WTC11 (cell line): ENCODE data around the gene GRM1. TPM values are rescaled to one million over a fixed set of nuclear protein-coding genes. Genes with fewer than 3 reads are reported as not detected.

Experiments used
- ATAC-seq: fragments of 200-7000 bp; cut with Tn5 transposase; 2 replicates; pipeline ENCODE4 v1.10.0; 2021; ENCODE audit warnings: mild to moderate bottlenecking, moderate library complexity
- CTCF ChIA-PET: fragments of 300-600 bp; sonication (Branson Sonifier 250); formaldehyde crosslinking; loops from one replicate; lab custom pipeline; 2021; ENCODE audit warnings: antibody characterized with exemption; lab: Charles Lee
- POLR2A ChIA-PET: fragments of 350-600 bp; sonication (Branson Sonifier 250); formaldehyde crosslinking; loops from one replicate; lab custom pipeline; 2021; ENCODE audit warnings: antibody characterized with exemption; lab: Charles Lee
- DNase-seq: peaks from one replicate; pipeline ENCODE4 v3.0.0; 2021; ENCODE audit warnings: low spot score
- H3K27ac Mint-ChIP-seq: 2 replicates; pipeline ENCODE4 v1.8.0; 2021; ENCODE audit warnings: mixed read lengths
- H3K27me3 Mint-ChIP-seq: 2 replicates; pipeline ENCODE4 v1.8.0; 2021; ENCODE audit warnings: low read depth, mild to moderate bottlenecking, moderate library complexity, mixed read lengths
- H3K36me3 Mint-ChIP-seq: 2 replicates; pipeline ENCODE4 v1.8.0; 2021; ENCODE audit warnings: mixed read lengths
- H3K4me1 Mint-ChIP-seq: 2 replicates; pipeline ENCODE4 v1.8.0; 2022; ENCODE audit warnings: mixed read lengths
- H3K4me3 Mint-ChIP-seq: 2 replicates; pipeline ENCODE4 v1.8.0; 2021; ENCODE audit warnings: mild to moderate bottlenecking, moderate library complexity, mixed read lengths
- H3K9me3 Mint-ChIP-seq: 2 replicates; pipeline ENCODE4 v1.8.0; 2021; ENCODE audit warnings: mixed read lengths
- AFF4 ChIP-seq: sonication (generic); formaldehyde crosslinking; IDR thresholded peaks from 2 replicates; pipeline ENCODE4 v1.8.1; 2023; ENCODE audit warnings: mild to moderate bottlenecking, missing genetic modification reagents, borderline replicate concordance
- ATF2 ChIP-seq: sonication (generic); formaldehyde crosslinking; IDR thresholded peaks from 2 replicates; pipeline ENCODE4 v1.8.1; 2022; ENCODE audit warnings: low read depth, missing genetic modification reagents, borderline replicate concordance
- CREM ChIP-seq: sonication (generic); formaldehyde crosslinking; IDR thresholded peaks from 2 replicates; pipeline ENCODE4 v1.8.1; 2022; ENCODE audit warnings: mild to moderate bottlenecking, missing genetic modification reagents, moderate library complexity
- GABPB1 ChIP-seq: sonication (generic); formaldehyde crosslinking; IDR thresholded peaks from 2 replicates; pipeline ENCODE4 v1.8.1; 2023; ENCODE audit warnings: mild to moderate bottlenecking, missing genetic modification reagents
- IRF2 ChIP-seq: sonication (generic); formaldehyde crosslinking; IDR thresholded peaks from 2 replicates; pipeline ENCODE4 v1.8.0; 2022; ENCODE audit warnings: low read depth, missing genetic modification reagents, borderline replicate concordance
- MLX ChIP-seq: sonication (generic); formaldehyde crosslinking; IDR thresholded peaks from 2 replicates; pipeline ENCODE4 v1.8.1; 2023; ENCODE audit warnings: mild to moderate bottlenecking, missing genetic modification reagents, moderate library complexity
- MXD4 ChIP-seq: fragments of 250-450 bp; sonication (Bioruptor Pico); IDR thresholded peaks from 2 replicates; pipeline ENCODE4 v1.8.0; 2021; ENCODE audit warnings: mild to moderate bottlenecking, moderate library complexity, borderline replicate concordance
- NR1H2 ChIP-seq: sonication (generic); formaldehyde crosslinking; IDR thresholded peaks from 2 replicates; pipeline ENCODE4 v1.9.0; 2021; ENCODE audit warnings: mild to moderate bottlenecking, moderate library complexity, missing genetic modification reagents
- PREB ChIP-seq: sonication (generic); formaldehyde crosslinking; IDR thresholded peaks from 2 replicates; pipeline ENCODE4 v1.8.1; 2022; ENCODE audit warnings: mild to moderate bottlenecking, missing genetic modification reagents, moderate library complexity, borderline replicate concordance
- PRRX2 ChIP-seq: fragments of 250-450 bp; sonication (Bioruptor Pico); IDR thresholded peaks from 2 replicates; pipeline ENCODE4 v1.8.0; 2021; ENCODE audit warnings: mild to moderate bottlenecking
- SMAD3 ChIP-seq: sonication (generic); formaldehyde crosslinking; IDR thresholded peaks from 2 replicates; pipeline ENCODE4 v1.8.0; 2022; ENCODE audit warnings: missing genetic modification reagents, mild to moderate bottlenecking, borderline replicate concordance
- SP1 ChIP-seq: sonication (generic); formaldehyde crosslinking; conservative IDR thresholded peaks from 2 replicates; pipeline ENCODE4 v1.8.1; 2022; ENCODE audit warnings: missing genetic modification reagents
- USF1 ChIP-seq: sonication (generic); formaldehyde crosslinking; IDR thresholded peaks from 2 replicates; pipeline ENCODE4 v1.8.0; 2022; ENCODE audit warnings: mild to moderate bottlenecking, missing genetic modification reagents
- ZBTB43 ChIP-seq: sonication (generic); formaldehyde crosslinking; IDR thresholded peaks from 2 replicates; pipeline ENCODE4 v1.8.1; 2023; ENCODE audit warnings: mild to moderate bottlenecking, missing genetic modification reagents
- ZMAT4 ChIP-seq: fragments of 250-450 bp; sonication (Bioruptor Pico); IDR thresholded peaks from 2 replicates; pipeline ENCODE4 v1.9.0; 2021; ENCODE audit warnings: mild to moderate bottlenecking
- ZNF232 ChIP-seq: sonication (generic); formaldehyde crosslinking; IDR thresholded peaks from 2 replicates; pipeline ENCODE4 v1.8.0; 2022; ENCODE audit warnings: mild to moderate bottlenecking, missing genetic modification reagents
- ZNF281 ChIP-seq: sonication (generic); formaldehyde crosslinking; IDR thresholded peaks from 2 replicates; pipeline ENCODE4 v1.8.0; 2023; ENCODE audit warnings: mild to moderate bottlenecking, missing genetic modification reagents
- ZSCAN18 ChIP-seq: fragments of 250-450 bp; sonication (Bioruptor Pico); IDR thresholded peaks from 2 replicates; pipeline ENCODE4 v2.1.2; 2022; ENCODE audit warnings: mild to moderate bottlenecking, moderate library complexity
- total RNA-seq: library from RNA; stranded (reverse); gene quantifications from 3 replicates; pipeline ENCODE4 v1.2.3, GENCODE V29; 2021

The GRM1 gene
- total RNA-seq, 1 experiment from 2014 or later: 0.46 TPM

GRCh38 chr6:146312608-146313007 lies 283.7 kb downstream of the GRM1 start:
- CTCF ChIA-PET: no interaction called here
- Mint-ChIP-seq H3K9me3 (no peaks in the 10 kb centered on the region), H3K4me3 (no peak overlapping the region), H3K4me1 (no peaks in the 10 kb centered on the region), H3K27me3 (no peaks in the 10 kb centered on the region), H3K27ac (no peak overlapping the region), H3K36me3 (no peaks in the 10 kb centered on the region)
- ATAC-seq (no peak), DNase-seq (no peak)
- POLR2A ChIA-PET: interaction anchor here (0.6 kb wide), 2 partner anchors 157 to 363 kb away, joined by 3 to 4 read pairs; no protein-coding TSS in a partner anchor
- TF ChIP-seq USF1 (no peak), ZMAT4 (no peak), ZNF232 (CRISPR knock-in tag) (no peak), ATF2 (CRISPR knock-in tag) (no peak), NR1H2 (CRISPR knock-in tag) (no peak), SP1 (CRISPR knock-in tag) (no peak), CREM (CRISPR knock-in tag) (no peak), GABPB1 (CRISPR knock-in tag) (no peak), AFF4 (CRISPR knock-in tag) (no peak)
- TF ChIP-seq, all 79 proteins: peak for 0

GRCh38 chr6:146315381-146316174 lies 286.7 kb downstream of the GRM1 start:
- POLR2A ChIA-PET: no interaction called here
- no peak overlapping the region for H3K4me3 Mint-ChIP-seq
- CTCF ChIA-PET: no interaction called here
- no peaks in the 10 kb centered on the region for H3K4me1 Mint-ChIP-seq
- H3K9me3 Mint-ChIP-seq: peaks cover 12% of the 10 kb centered on the region
- H3K27me3 Mint-ChIP-seq: no peaks in the 10 kb centered on the region
- ATAC-seq: no peak
- no peak for DNase-seq
- H3K36me3 Mint-ChIP-seq: no peaks in the 10 kb centered on the region
- no peak overlapping the region for H3K27ac Mint-ChIP-seq
- TF ChIP-seq PRRX2 (CRISPR knock-in tag): no peak
- TF ChIP-seq PREB (CRISPR knock-in tag): no peak
- TF ChIP-seq MLX (CRISPR knock-in tag): no peak
- TF ChIP-seq ZBTB43: no peak
- TF ChIP-seq IRF2 (CRISPR knock-in tag): no peak
- TF ChIP-seq MXD4 (CRISPR knock-in tag): no peak
- TF ChIP-seq ZNF281 (CRISPR knock-in tag): no peak
- TF ChIP-seq ZSCAN18 (CRISPR knock-in tag): no peak
- no peak for TF ChIP-seq SMAD3
